Measurements from ENCODE around the gene ENGASE. TPM values are rescaled to one million over a fixed set of nuclear protein-coding genes. Genes with fewer than 3 reads are reported as not detected.
A peak's percentile ranks its signal among the peaks of the same experiment; 100 is the strongest.

The ENGASE gene
- total and polyA plus RNA-seq, 5 experiments from 2014 or later = 1.6 to 165 (median 6.2) TPM

GRCh38 chr17:79042421-79043190, 32.0 kb upstream of the ENGASE start:
- Mint-ChIP-seq H3K27me3 (peaks cover 6 to 19% (median 16%) of the 10 kb centered on the region in 5 donors), H3K4me3 (no peak overlapping the region), H3K27ac (peak overlapping the region in 1 of 10 donors; percentile 51), H3K36me3 (no peaks in the 10 kb centered on the region), H3K4me1 (peaks cover 1 to 13% (median 8%) of the 10 kb centered on the region in 4 donors), H3K9me3 (no peaks in the 10 kb centered on the region)
- POLR2A ChIA-PET = no interaction called here
- DNase-seq (peak; percentile 18 to 82 (median 63)), ATAC-seq (peak; percentile 67 to 84)

GRCh38 chr17:79043191-79043930, 31.3 kb upstream of the ENGASE start:
- no peak for DNase-seq
- POLR2A ChIA-PET = no interaction called here
- peaks cover 6 to 19% (median 16%) of the 10 kb centered on the region in 5 donors for H3K27me3 Mint-ChIP-seq
- peak overlapping the region in 1 of 10 donors; percentile 38 for H3K27ac Mint-ChIP-seq
- ATAC-seq = no peak
- peaks cover 1 to 13% (median 8%) of the 10 kb centered on the region in 4 donors for H3K4me1 Mint-ChIP-seq
- H3K4me3 Mint-ChIP-seq = no peak overlapping the region
- no peaks in the 10 kb centered on the region for H3K36me3 Mint-ChIP-seq
- no peaks in the 10 kb centered on the region for H3K9me3 Mint-ChIP-seq

GRCh38 chr17:79043931-79044320, 30.7 kb upstream of the ENGASE start:
- Mint-ChIP-seq H3K27ac (peak overlapping the region in 1 of 10 donors; percentile 38), H3K4me1 (peaks cover 1 to 13% (median 8%) of the 10 kb centered on the region in 4 donors), H3K27me3 (peaks cover 6 to 19% (median 16%) of the 10 kb centered on the region in 5 donors), H3K4me3 (no peak overlapping the region), H3K36me3 (no peaks in the 10 kb centered on the region), H3K9me3 (no peaks in the 10 kb centered on the region)
- ATAC-seq (no peak), DNase-seq (no peak)
- POLR2A ChIA-PET = no interaction called here

GRCh38 chr17:79044462-79044861, 30.2 kb upstream of the ENGASE start:
- Mint-ChIP-seq H3K36me3 (no peaks in the 10 kb centered on the region), H3K27me3 (peaks cover 6 to 19% (median 16%) of the 10 kb centered on the region in 5 donors), H3K4me3 (no peak overlapping the region), H3K9me3 (no peaks in the 10 kb centered on the region), H3K27ac (no peak overlapping the region), H3K4me1 (peaks cover 1 to 13% (median 8%) of the 10 kb centered on the region in 4 donors)
- ATAC-seq (no peak), DNase-seq (no peak)
- POLR2A ChIA-PET = interaction anchor here (1.6 kb wide), 1 partner anchor 8 kb away, joined by 3 read pairs; no protein-coding TSS in a partner anchor

- peak overlapping the region in 3 of 10 donors; percentile 29 to 47 (median 31) for H3K27ac Mint-ChIP-seq
- POLR2A ChIA-PET = interaction anchor here (1.6 kb wide), 1 partner anchor 8 kb away, joined by 3 read pairs; no protein-coding TSS in a partner anchor
- no peaks in the 10 kb centered on the region for H3K9me3 Mint-ChIP-seq
- ATAC-seq (no peak), DNase-seq (no peak)
- peaks cover 1 to 13% (median 8%) of the 10 kb centered on the region in 4 donors for H3K4me1 Mint-ChIP-seq
- no peaks in the 10 kb centered on the region for H3K36me3 Mint-ChIP-seq
- peak overlapping the region in 1 of 10 donors; percentile 17 for H3K4me3 Mint-ChIP-seq
- H3K27me3 Mint-ChIP-seq = peaks cover 6 to 19% (median 16%) of the 10 kb centered on the region in 5 donors
Measured at GRCh38 chr17:79045001-79045729, 29.5 kb upstream of the ENGASE start.

GRCh38 chr17:79045842-79046196, 28.8 kb upstream of the ENGASE start:
- Mint-ChIP-seq H3K27me3 (peaks cover 6 to 19% (median 16%) of the 10 kb centered on the region in 5 donors), H3K27ac (peak overlapping the region in 1 of 10 donors; percentile 54), H3K4me3 (no peak overlapping the region), H3K36me3 (no peaks in the 10 kb centered on the region), H3K9me3 (no peaks in the 10 kb centered on the region), H3K4me1 (peaks cover 1 to 13% (median 8%) of the 10 kb centered on the region in 4 donors)
- ATAC-seq (peak; percentile 78 to 91), DNase-seq (peak; percentile 32 to 72 (median 55))
- POLR2A ChIA-PET = interaction anchor here (1.6 kb wide), 1 partner anchor 9 kb away, joined by 3 read pairs; no protein-coding TSS in a partner anchor

GRCh38 chr17:79046197-79046915, 28.3 kb upstream of the ENGASE start:
- POLR2A ChIA-PET = interaction anchor here (1.6 kb wide), 1 partner anchor 10 kb away, joined by 3 read pairs; no protein-coding TSS in a partner anchor
- ATAC-seq (no peak), DNase-seq (no peak)
- no peak overlapping the region for H3K27ac Mint-ChIP-seq
- H3K4me1 Mint-ChIP-seq = peaks cover 1 to 13% (median 8%) of the 10 kb centered on the region in 4 donors
- no peaks in the 10 kb centered on the region for H3K36me3 Mint-ChIP-seq
- peaks cover 9 to 20% (median 19%) of the 10 kb centered on the region in 5 donors for H3K27me3 Mint-ChIP-seq
- no peak overlapping the region for H3K4me3 Mint-ChIP-seq
- no peaks in the 10 kb centered on the region for H3K9me3 Mint-ChIP-seq

GRCh38 chr17:79046916-79047280, 27.7 kb upstream of the ENGASE start:
- H3K4me1 Mint-ChIP-seq = peaks cover 1 to 13% (median 8%) of the 10 kb centered on the region in 4 donors
- H3K27me3 Mint-ChIP-seq = peaks cover 9 to 21% (median 19%) of the 10 kb centered on the region in 5 donors
- no peaks in the 10 kb centered on the region for H3K36me3 Mint-ChIP-seq
- H3K4me3 Mint-ChIP-seq = no peak overlapping the region
- ATAC-seq (no peak), DNase-seq (no peak)
- no peak overlapping the region for H3K27ac Mint-ChIP-seq
- POLR2A ChIA-PET = no interaction called here
- no peaks in the 10 kb centered on the region for H3K9me3 Mint-ChIP-seq

- Mint-ChIP-seq H3K36me3 (no peaks in the 10 kb centered on the region), H3K4me1 (peaks cover 1 to 13% (median 8%) of the 10 kb centered on the region in 4 donors), H3K4me3 (no peak overlapping the region), H3K27ac (no peak overlapping the region), H3K27me3 (peaks cover 9 to 21% (median 19%) of the 10 kb centered on the region in 5 donors), H3K9me3 (no peaks in the 10 kb centered on the region)
- POLR2A ChIA-PET = no interaction called here
- DNase-seq = no peak
- no peak for ATAC-seq
Measured at GRCh38 chr17:79047291-79047920, 27.2 kb upstream of the ENGASE start.

- POLR2A ChIA-PET = interaction anchor here (0.6 kb wide), 1 partner anchor 231 kb away, joined by 3 read pairs; no protein-coding TSS in a partner anchor
- H3K27ac Mint-ChIP-seq = no peak overlapping the region
Measured at GRCh38 chr17:79047923-79048825, 26.4 kb upstream of the ENGASE start.

More at GRCh38 chr17:79047923-79048825, 26.4 kb upstream of the ENGASE start:
- ATAC-seq (no peak), DNase-seq (no peak)
- Mint-ChIP-seq H3K9me3 (peaks cover 0 to 4% (median under 1%) of the 10 kb centered on the region in 9 donors), H3K36me3 (no peaks in the 10 kb centered on the region), H3K27me3 (peaks cover 9 to 21% (median 16%) of the 10 kb centered on the region in 5 donors), H3K4me1 (peaks cover 1 to 13% (median 5%) of the 10 kb centered on the region in 4 donors), H3K4me3 (no peak overlapping the region)

Data from naive thymus-derived CD8-positive, alpha-beta T cell (primary cell).